GM23338 (cell line): ENCODE measurements around the gene INPP5D.

Source experiments
- CREB1 ChIP-seq: fragments of 250-450 bp; sonication (Bioruptor Pico); IDR thresholded peaks from 2 replicates; pipeline ENCODE4 v1.5.0; 2020; ENCODE audit warnings: low read depth, mild to moderate bottlenecking, moderate library complexity
- CTCF ChIP-seq, 2 experiments: fragments of 200-600 bp in 1 of 2; sonication (generic) in 1 of 2; conservative IDR thresholded peaks; 2 replicates each; pipeline versions ENCODE4 v1.5.1 to v1.6.1; 2016 to 2017; ENCODE audit warnings: antibody characterized with exemption in 2 of 2, low read depth in 2 of 2, mild to moderate bottlenecking in 2 of 2, moderate library complexity in 1 of 2
- EZH2 ChIP-seq: fragments of 200-600 bp; sonication (generic); IDR thresholded peaks from one replicate; pipeline ENCODE4 v1.8.0; 2017; ENCODE audit warnings: antibody characterized with exemption, mild to moderate bottlenecking, low read depth; ENCODE audit not compliant: unreplicated experiment
- EZH2phosphoT487 ChIP-seq: fragments of 200-600 bp; sonication (generic); IDR thresholded peaks from one replicate; pipeline ENCODE4 v1.8.1; 2018; ENCODE audit warnings: antibody characterized with exemption; ENCODE audit not compliant: unreplicated experiment
- NANOG ChIP-seq: IDR thresholded peaks from 2 replicates; pipeline ENCODE4 v1.6.1; 2016; ENCODE audit warnings: antibody characterized with exemption, borderline replicate concordance
- POLR2AphosphoS5 ChIP-seq: IDR thresholded peaks from 2 replicates; pipeline ENCODE4 v1.6.1; 2016; ENCODE audit warnings: antibody characterized with exemption, low read depth
- REST ChIP-seq: IDR thresholded peaks from one replicate; pipeline ENCODE4 v1.6.1; 2018; ENCODE audit warnings: antibody characterized with exemption; ENCODE audit not compliant: unreplicated experiment
- STAT1 ChIP-seq: IDR thresholded peaks from one replicate; pipeline ENCODE4 v1.6.1; 2016; ENCODE audit warnings: antibody characterized with exemption; ENCODE audit not compliant: unreplicated experiment

- TF ChIP-seq POLR2AphosphoS5 = no peak
- TF ChIP-seq CTCF (conservative IDR thresholded peaks at IDR 0.05; ENCODE audit: low read depth in 2 of 2) = no peak
- no peak for TF ChIP-seq EZH2
- no peak for TF ChIP-seq REST
- no peak for TF ChIP-seq EZH2phosphoT487
- no peak for TF ChIP-seq STAT1
- no peak for TF ChIP-seq CREB1
- TF ChIP-seq NANOG = no peak
Measured at GRCh38 chr2:233163486-233164103, 103.5 kb downstream of the INPP5D start.
